ENCODE measurements around the gene ATP9A.

DNA sequence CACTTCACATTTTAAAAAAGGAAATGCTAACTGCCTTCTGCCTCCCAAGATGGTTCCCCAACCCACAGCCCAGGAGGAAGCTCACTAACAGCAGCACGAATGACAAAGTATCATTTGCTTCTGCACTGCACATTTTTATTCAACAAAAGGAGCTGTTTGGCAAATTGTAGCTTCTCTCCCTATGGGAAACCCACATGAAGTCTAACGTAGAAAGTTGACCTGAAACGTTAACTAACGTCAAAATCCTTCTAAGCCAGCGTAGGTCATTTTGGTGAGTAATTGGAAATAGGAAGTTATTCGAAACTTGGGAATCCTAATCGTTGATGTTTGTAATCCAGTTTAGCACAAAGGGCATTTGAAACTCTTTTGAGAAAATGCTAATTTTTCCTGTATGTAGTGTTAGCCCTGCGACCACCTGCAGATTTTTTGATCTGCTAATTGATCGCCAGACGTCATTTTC, 31.2 kb upstream of the ATP9A start:
- TF ChIP-seq, protein P1, sequence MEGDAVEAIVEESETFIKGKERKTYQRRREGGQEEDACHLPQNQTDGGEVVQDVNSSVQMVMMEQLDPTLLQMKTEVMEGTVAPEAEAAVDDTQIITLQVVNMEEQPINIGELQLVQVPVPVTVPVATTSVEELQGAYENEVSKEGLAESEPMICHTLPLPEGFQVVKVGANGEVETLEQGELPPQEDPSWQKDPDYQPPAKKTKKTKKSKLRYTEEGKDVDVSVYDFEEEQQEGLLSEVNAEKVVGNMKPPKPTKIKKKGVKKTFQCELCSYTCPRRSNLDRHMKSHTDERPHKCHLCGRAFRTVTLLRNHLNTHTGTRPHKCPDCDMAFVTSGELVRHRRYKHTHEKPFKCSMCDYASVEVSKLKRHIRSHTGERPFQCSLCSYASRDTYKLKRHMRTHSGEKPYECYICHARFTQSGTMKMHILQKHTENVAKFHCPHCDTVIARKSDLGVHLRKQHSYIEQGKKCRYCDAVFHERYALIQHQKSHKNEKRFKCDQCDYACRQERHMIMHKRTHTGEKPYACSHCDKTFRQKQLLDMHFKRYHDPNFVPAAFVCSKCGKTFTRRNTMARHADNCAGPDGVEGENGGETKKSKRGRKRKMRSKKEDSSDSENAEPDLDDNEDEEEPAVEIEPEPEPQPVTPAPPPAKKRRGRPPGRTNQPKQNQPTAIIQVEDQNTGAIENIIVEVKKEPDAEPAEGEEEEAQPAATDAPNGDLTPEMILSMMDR (optimal IDR thresholded peaks at IDR 0.05 in 1 of 3, IDR thresholded peaks at IDR 0.05 in 1 of 3, conservative IDR thresholded peaks at IDR 0.05 in 1 of 3; ENCODE audit: extremely low read depth in 1 of 3, insufficient read depth in 2 of 3, low read length in 3 of 3) = no peak
- no peak for TF ChIP-seq EZH2 (IDR thresholded peaks at IDR 0.05; ENCODE audit: low read length)
